SU-DHL-6 (cell line): ENCODE measurements around the gene MS4A4A.

Source experiments
- H2AFZ ChIP-seq: fragments of 200-600 bp; sonication (generic); 2 replicates; pipeline ENCODE4 v1.6.1; 2014; ENCODE audit warnings: low read depth, mild to moderate bottlenecking, moderate library complexity, mixed read lengths, antibody characterized with exemption, low read length; ENCODE audit not compliant: severe bottlenecking
- H3F3A ChIP-seq: fragments of 200-600 bp; shearing (Covaris generic); 2 replicates; pipeline ENCODE4 v1.6.0; 2016; ENCODE audit warnings: antibody characterized with exemption, mild to moderate bottlenecking; ENCODE audit not compliant: insufficient read depth
- H3K27ac ChIP-seq: fragments of 200-600 bp; sonication (generic); 2 replicates; pipeline ENCODE4 v1.5.1; 2016; ENCODE audit warnings: low read depth, mild to moderate bottlenecking, low read length, moderate library complexity, mixed read lengths
- H3K27me3 ChIP-seq: fragments of 200-600 bp; sonication (generic), shearing (Covaris generic); 2 replicates; pipeline ENCODE4 v1.6.0; 2014; ENCODE audit warnings: mild to moderate bottlenecking, low read length
- H3K36me3 ChIP-seq: fragments of 200-600 bp; sonication (generic); 2 replicates; pipeline ENCODE4 v1.6.1; 2014; ENCODE audit warnings: mild to moderate bottlenecking, low read length, mixed read lengths
- H3K4me2 ChIP-seq: fragments of 300-600, 200-600 bp; shearing (Covaris generic), sonication (generic); 2 replicates; pipeline ENCODE4 v1.6.0; 2014; ENCODE audit warnings: low read length, low read depth, mild to moderate bottlenecking; ENCODE audit not compliant: poor library complexity, severe bottlenecking
- H3K4me3 ChIP-seq: fragments of 200-600 bp; sonication (generic); 2 replicates; pipeline ENCODE4 v1.5.1; 2014; ENCODE audit warnings: antibody characterized with exemption, low read length, mild to moderate bottlenecking, mixed read lengths; ENCODE audit not compliant: insufficient read depth, poor library complexity, severe bottlenecking
- H3K79me2 ChIP-seq: fragments of 200-600 bp; sonication (generic); 2 replicates; pipeline ENCODE4 v1.6.1; 2014; ENCODE audit warnings: mild to moderate bottlenecking, low read length, moderate library complexity; ENCODE audit not compliant: insufficient read depth
- H3K9ac ChIP-seq: fragments of 200-600 bp; sonication (generic); 2 replicates; pipeline ENCODE4 v1.7.0; 2014; ENCODE audit warnings: mild to moderate bottlenecking, low read length
- H3K9me2 ChIP-seq: fragments of 200-600 bp; sonication (generic); replicated peaks from 2 replicates; pipeline ENCODE4 v1.6.1; 2014; ENCODE audit warnings: low read length; ENCODE audit not compliant: insufficient read depth
- H3K9me3 ChIP-seq: fragments of 200-600 bp; sonication (generic); 2 replicates; pipeline ENCODE4 v1.6.1; 2014; ENCODE audit warnings: low read length, mixed read lengths; ENCODE audit not compliant: insufficient read depth
- H4K20me1 ChIP-seq: fragments of 200-600 bp; sonication (generic); 2 replicates; pipeline ENCODE4 v1.6.1; 2014; ENCODE audit warnings: low read depth, mild to moderate bottlenecking, antibody characterized with exemption, low read length, moderate library complexity, mixed read lengths
- CTCF ChIP-seq: fragments of 200-600 bp; sonication (generic); IDR thresholded peaks from one replicate; pipeline ENCODE4 v1.5.1; 2017; ENCODE audit warnings: antibody characterized with exemption, mild to moderate bottlenecking, low read length, moderate library complexity; ENCODE audit not compliant: insufficient read depth, poor library complexity, severe bottlenecking
- EZH2phosphoT487 ChIP-seq: fragments of 200-600 bp; sonication (generic), shearing (Covaris generic); conservative IDR thresholded peaks from 2 replicates; pipeline ENCODE4 v1.6.1; 2018; ENCODE audit warnings: mild to moderate bottlenecking, antibody characterized with exemption, low read length, moderate library complexity, mixed read lengths

Gene MS4A4A

GRCh38 chr11:60307507-60308195 lies 27.2 kb downstream of the MS4A4A start:
- Histone ChIP-seq H2AFZ (no peak overlapping the region), H3K9ac (no peak overlapping the region), H3K9me3 (no peaks in the 10 kb centered on the region), H3K36me3 (no peaks in the 10 kb centered on the region), H3K4me3 (no peak overlapping the region), H3F3A (no peaks in the 10 kb centered on the region), H3K79me2 (no peaks in the 10 kb centered on the region), H3K27me3 (no peaks in the 10 kb centered on the region), H3K9me2 (no peaks in the 10 kb centered on the region), H3K27ac (no peak overlapping the region), H3K4me2 (no peak overlapping the region), H4K20me1 (no peaks in the 10 kb centered on the region)
- TF ChIP-seq CTCF (no peak), EZH2phosphoT487 (no peak)

- Histone ChIP-seq H3K36me3 (no peaks in the 10 kb centered on the region), H3K9me3 (no peaks in the 10 kb centered on the region), H3F3A (no peaks in the 10 kb centered on the region), H2AFZ (no peak overlapping the region), H3K27me3 (no peaks in the 10 kb centered on the region), H3K9me2 (no peaks in the 10 kb centered on the region), H3K4me2 (no peak overlapping the region), H3K27ac (no peak overlapping the region), H3K9ac (no peak overlapping the region), H4K20me1 (no peaks in the 10 kb centered on the region), H3K79me2 (no peaks in the 10 kb centered on the region), H3K4me3 (no peak overlapping the region)
- no peak for TF ChIP-seq CTCF
- no peak for TF ChIP-seq EZH2phosphoT487
These were observed 30.0 kb downstream of the MS4A4A start for GRCh38 chr11:60310407-60310998.

- no peaks in the 10 kb centered on the region for H4K20me1 ChIP-seq
- H3K36me3 ChIP-seq, result no peaks in the 10 kb centered on the region
- H3K4me2 ChIP-seq, result no peak overlapping the region
- H2AFZ ChIP-seq, result no peak overlapping the region
- no peak overlapping the region for H3K9ac ChIP-seq
- H3K27me3 ChIP-seq, result no peaks in the 10 kb centered on the region
- H3K27ac ChIP-seq, result no peak overlapping the region
- TF ChIP-seq CTCF, result no peak
- H3K4me3 ChIP-seq, result no peak overlapping the region
- H3K79me2 ChIP-seq, result no peaks in the 10 kb centered on the region
- no peaks in the 10 kb centered on the region for H3F3A ChIP-seq
- no peaks in the 10 kb centered on the region for H3K9me2 ChIP-seq
- H3K9me3 ChIP-seq, result no peaks in the 10 kb centered on the region
These were observed 34.3 kb downstream of the MS4A4A start for GRCh38 chr11:60314635-60315321.
